ENCODE measurements around the gene CAB39L. TPM values are rescaled to one million over a fixed set of nuclear protein-coding genes. Genes with fewer than 3 reads are reported as not detected.

Gene CAB39L
- total RNA-seq, 1 donor from 2014 or later, result 13.3 TPM

DNA sequence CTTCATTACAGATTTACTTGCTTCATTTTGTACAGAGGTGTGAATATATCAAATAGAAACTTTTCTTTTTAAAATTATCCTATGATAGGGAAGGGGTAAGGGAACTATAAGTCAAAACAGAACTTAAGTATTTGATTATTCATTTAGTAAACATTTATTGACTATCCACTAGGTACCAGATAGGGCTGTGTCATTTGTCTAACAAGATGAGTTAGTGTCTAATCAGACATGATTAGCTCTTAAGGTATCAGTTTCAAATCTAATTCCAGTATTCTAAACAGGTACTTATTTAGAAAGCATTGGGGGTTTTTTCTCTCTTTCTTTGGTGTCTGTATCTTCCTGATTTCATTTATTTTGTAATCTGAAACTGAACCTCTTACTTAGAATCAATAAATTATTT is 164.0 kb downstream of the CAB39L start:
- Mint-ChIP-seq H3K27me3 (ENCODE audit: low read depth) (no peaks in the 10 kb centered on the region), H3K9me3 (no peaks in the 10 kb centered on the region), H3K4me1 (no peaks in the 10 kb centered on the region), H3K27ac (no peak overlapping the region), H3K4me3 (no peak overlapping the region), H3K36me3 (no peaks in the 10 kb centered on the region)
- TF ChIP-seq, protein P1, sequence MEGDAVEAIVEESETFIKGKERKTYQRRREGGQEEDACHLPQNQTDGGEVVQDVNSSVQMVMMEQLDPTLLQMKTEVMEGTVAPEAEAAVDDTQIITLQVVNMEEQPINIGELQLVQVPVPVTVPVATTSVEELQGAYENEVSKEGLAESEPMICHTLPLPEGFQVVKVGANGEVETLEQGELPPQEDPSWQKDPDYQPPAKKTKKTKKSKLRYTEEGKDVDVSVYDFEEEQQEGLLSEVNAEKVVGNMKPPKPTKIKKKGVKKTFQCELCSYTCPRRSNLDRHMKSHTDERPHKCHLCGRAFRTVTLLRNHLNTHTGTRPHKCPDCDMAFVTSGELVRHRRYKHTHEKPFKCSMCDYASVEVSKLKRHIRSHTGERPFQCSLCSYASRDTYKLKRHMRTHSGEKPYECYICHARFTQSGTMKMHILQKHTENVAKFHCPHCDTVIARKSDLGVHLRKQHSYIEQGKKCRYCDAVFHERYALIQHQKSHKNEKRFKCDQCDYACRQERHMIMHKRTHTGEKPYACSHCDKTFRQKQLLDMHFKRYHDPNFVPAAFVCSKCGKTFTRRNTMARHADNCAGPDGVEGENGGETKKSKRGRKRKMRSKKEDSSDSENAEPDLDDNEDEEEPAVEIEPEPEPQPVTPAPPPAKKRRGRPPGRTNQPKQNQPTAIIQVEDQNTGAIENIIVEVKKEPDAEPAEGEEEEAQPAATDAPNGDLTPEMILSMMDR (IDR thresholded peaks at IDR 0.05; ENCODE audit: unreplicated experiment), result no peak
- DNase-seq (ENCODE audit: low spot score in 2 of 2, unreplicated experiment in 2 of 2), result no peak

DNA sequence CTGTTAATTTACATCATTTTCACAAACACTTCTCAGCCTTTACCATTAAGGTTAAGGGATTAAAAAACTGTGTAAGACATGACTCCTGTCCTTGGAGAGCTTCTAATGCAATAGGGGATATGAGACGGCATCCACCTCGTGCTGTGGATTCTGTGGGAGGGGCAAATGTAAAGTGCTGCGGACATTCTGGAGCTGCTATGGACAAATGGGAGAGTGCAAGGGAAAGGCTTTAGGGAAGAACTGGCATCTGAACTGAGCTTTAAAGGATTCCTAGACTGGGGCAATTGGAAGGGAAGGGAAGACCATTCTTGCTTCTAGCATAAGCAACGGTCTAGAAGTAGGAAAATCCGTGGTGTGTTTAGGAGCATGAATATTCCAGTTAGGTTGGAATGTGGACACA is 164.8 kb downstream of the CAB39L start:
- no peaks in the 10 kb centered on the region for H3K36me3 Mint-ChIP-seq
- no peak for DNase-seq (ENCODE audit: low spot score in 2 of 2, unreplicated experiment in 2 of 2)
- H3K4me3 Mint-ChIP-seq, result no peak overlapping the region
- H3K27me3 Mint-ChIP-seq (ENCODE audit: low read depth), result no peaks in the 10 kb centered on the region
- no peaks in the 10 kb centered on the region for H3K9me3 Mint-ChIP-seq
- H3K4me1 Mint-ChIP-seq, result no peaks in the 10 kb centered on the region
- H3K27ac Mint-ChIP-seq, result no peak overlapping the region
- TF ChIP-seq, protein P1 (IDR thresholded peaks at IDR 0.05; ENCODE audit: unreplicated experiment), result no peak

DNA sequence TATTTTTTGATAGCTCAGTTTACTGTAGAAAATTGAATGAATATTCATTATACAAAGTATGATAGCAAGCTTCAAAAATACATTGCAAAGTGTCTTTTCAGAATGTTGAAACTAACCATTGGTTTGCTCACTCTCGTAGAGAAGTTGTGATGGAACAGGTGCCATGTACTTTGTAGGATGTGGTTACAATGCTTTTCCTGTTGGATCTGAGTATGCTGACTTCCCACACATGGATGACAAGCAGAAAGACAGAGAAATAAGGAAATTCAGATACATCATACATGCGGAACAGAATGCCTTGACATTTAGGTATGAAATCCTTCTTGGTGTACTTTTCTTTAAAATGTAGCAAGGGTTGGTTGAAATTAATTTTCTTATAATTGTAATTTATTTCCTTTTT is 165.7 kb downstream of the CAB39L start:
- Mint-ChIP-seq H3K27ac (no peak overlapping the region), H3K27me3 (ENCODE audit: low read depth) (no peaks in the 10 kb centered on the region), H3K36me3 (no peaks in the 10 kb centered on the region), H3K4me3 (no peak overlapping the region), H3K4me1 (no peaks in the 10 kb centered on the region), H3K9me3 (no peaks in the 10 kb centered on the region)
- TF ChIP-seq, protein P1 (IDR thresholded peaks at IDR 0.05; ENCODE audit: unreplicated experiment), result no peak
- no peak for DNase-seq (ENCODE audit: low spot score in 2 of 2, unreplicated experiment in 2 of 2)

DNA sequence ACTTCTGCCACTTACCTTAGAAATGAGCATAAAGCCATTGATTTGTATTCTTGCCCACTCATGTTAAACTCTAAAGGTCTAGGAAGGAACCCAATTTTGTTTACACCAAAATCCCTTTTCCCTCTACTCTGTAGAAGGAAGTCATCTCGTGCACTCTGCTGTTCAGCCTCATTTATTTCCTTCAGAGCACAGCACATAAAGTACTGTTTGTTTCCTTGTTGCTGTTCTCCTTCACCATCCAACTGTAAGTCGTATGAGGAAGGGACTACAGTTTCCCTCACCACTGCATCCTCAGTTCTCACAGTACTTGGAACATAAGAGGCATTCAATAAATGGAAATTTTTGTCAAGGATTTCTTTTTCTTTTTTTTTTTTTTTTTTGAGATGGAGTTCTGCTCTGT is 171.6 kb downstream of the CAB39L start:
- no peaks in the 10 kb centered on the region for H3K4me1 Mint-ChIP-seq
- DNase-seq (ENCODE audit: low spot score in 2 of 2, unreplicated experiment in 2 of 2), result no peak
- H3K27ac Mint-ChIP-seq, result no peak overlapping the region
- no peaks in the 10 kb centered on the region for H3K27me3 Mint-ChIP-seq (ENCODE audit: low read depth)
- H3K36me3 Mint-ChIP-seq, result no peaks in the 10 kb centered on the region
- no peak overlapping the region for H3K4me3 Mint-ChIP-seq
- H3K9me3 Mint-ChIP-seq, result no peaks in the 10 kb centered on the region
- TF ChIP-seq, protein P1 (IDR thresholded peaks at IDR 0.05; ENCODE audit: unreplicated experiment), result no peak

DNA sequence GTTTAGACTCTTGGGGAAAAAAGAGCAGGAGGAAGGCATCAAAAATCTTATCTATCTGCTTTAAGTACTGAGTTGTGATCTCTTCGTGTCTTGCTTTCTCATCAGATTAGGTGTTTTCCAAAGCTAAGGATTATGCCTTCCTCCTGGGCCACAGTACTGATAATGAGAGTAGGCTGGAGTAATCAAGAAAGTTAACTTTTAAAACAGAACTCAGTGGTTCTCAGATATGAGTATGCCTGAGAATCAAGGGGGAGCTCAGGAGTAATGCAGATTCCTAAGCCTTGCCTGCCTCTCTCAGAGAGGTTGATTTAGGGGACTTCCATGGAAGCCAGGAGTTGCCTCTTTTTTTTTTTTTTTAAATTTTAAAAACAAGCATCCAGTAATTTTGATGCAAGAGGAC is 172.6 kb downstream of the CAB39L start:
- DNase-seq (ENCODE audit: low spot score in 2 of 2, unreplicated experiment in 2 of 2), result no peak
- H3K36me3 Mint-ChIP-seq, result no peaks in the 10 kb centered on the region
- H3K27me3 Mint-ChIP-seq (ENCODE audit: low read depth), result no peaks in the 10 kb centered on the region
- TF ChIP-seq, protein P1 (IDR thresholded peaks at IDR 0.05; ENCODE audit: unreplicated experiment), result no peak
- no peaks in the 10 kb centered on the region for H3K9me3 Mint-ChIP-seq
- H3K4me3 Mint-ChIP-seq, result no peak overlapping the region
- H3K27ac Mint-ChIP-seq, result no peak overlapping the region
- H3K4me1 Mint-ChIP-seq, result no peaks in the 10 kb centered on the region

DNA sequence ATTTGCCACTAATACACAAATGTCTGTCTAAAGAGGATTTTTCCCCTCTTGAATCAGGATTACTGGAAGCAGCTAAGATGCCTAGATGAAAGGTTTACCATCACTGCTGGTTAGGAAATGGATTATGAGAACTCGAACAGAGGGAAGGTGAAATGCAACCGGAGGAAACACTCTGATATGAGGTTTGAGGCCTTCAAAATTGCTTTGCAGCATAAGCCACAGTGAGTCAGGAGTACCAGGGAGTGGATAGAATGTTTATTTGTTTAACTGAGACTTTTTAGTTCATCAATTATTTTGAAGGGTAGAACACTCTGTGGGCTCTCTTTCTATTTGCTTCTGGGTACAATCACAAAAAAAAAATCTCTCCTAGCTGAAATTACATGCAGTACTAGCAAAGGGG is 178.0 kb downstream of the CAB39L start:
- DNase-seq (ENCODE audit: low spot score in 2 of 2, unreplicated experiment in 2 of 2), result no peak
- Mint-ChIP-seq H3K36me3 (peaks cover 8% of the 10 kb centered on the region), H3K4me1 (no peaks in the 10 kb centered on the region), H3K9me3 (no peaks in the 10 kb centered on the region), H3K4me3 (no peak overlapping the region), H3K27ac (no peak overlapping the region), H3K27me3 (ENCODE audit: low read depth) (no peaks in the 10 kb centered on the region)
- TF ChIP-seq, protein P1 (IDR thresholded peaks at IDR 0.05; ENCODE audit: unreplicated experiment), result no peak
